ACHN (cell line): ENCODE results near the gene STK40.
A peak's percentile ranks its signal among the peaks of the same experiment; 100 is the strongest.

Experiments used
- DNase-seq: peaks from one replicate; pipeline ENCODE4 v3.0.0-alpha.2; 2015
- in situ Hi-C: cut with HindIII; loops from 2 replicates; pipeline ENCODE4 v1.10.0; 2017; ENCODE audit warnings: low sequenced_read_pairs, low pct_ligation_motif_present, low pct_unique_long_range_greater_than_20kb

The STK40 gene

GRCh38 chr1:36327421-36328087 is 58.2 kb downstream of the STK40 start:
- no peak for DNase-seq
- in situ Hi-C loops = no loop called here

- DNase-seq = no peak
- in situ Hi-C loops = no loop called here
Measured at GRCh38 chr1:36326499-36326898, 59.2 kb downstream of the STK40 start.

GRCh38 chr1:36324353-36324703 is 61.4 kb downstream of the STK40 start:
- in situ Hi-C loops = no loop called here
- DNase-seq = no peak

GRCh38 chr1:36323636-36324352 is 61.9 kb downstream of the STK40 start, which contains the start of gene EVA1B:
TSS of gene EVA1B (minus strand) at chr1:36323645. CDS start at chr1:36323037, 608 bp downstream.
- peak; percentile 74 for DNase-seq
- in situ Hi-C loops = no loop called here

GRCh38 chr1:36322786-36323635 is 62.7 kb downstream of the STK40 start:
- peak; percentile 35 for DNase-seq

GRCh38 chr1:36322041-36322785 is 63.5 kb downstream of the STK40 start:
- in situ Hi-C loops = no loop called here
- DNase-seq = no peak

More at GRCh38 chr1:36322786-36323635, 62.7 kb downstream of the STK40 start:
- in situ Hi-C loops = no loop called here

GRCh38 chr1:36321119-36321951 is 64.4 kb downstream of the STK40 start:
- in situ Hi-C loops = no loop called here
- no peak for DNase-seq

GRCh38 chr1:36320767-36321118 is 65.0 kb downstream of the STK40 start:
- in situ Hi-C loops = no loop called here
- no peak for DNase-seq

GRCh38 chr1:36320291-36320761 is 65.4 kb downstream of the STK40 start:
- DNase-seq = no peak
- in situ Hi-C loops = no loop called here

GRCh38 chr1:36309397-36309796 is 76.3 kb downstream of the STK40 start:
- in situ Hi-C loops = no loop called here
- DNase-seq = no peak

- DNase-seq = no peak
- in situ Hi-C loops = no loop called here
Measured at GRCh38 chr1:36307601-36308330, 78.0 kb downstream of the STK40 start.

GRCh38 chr1:36306902-36307456 is 78.7 kb downstream of the STK40 start:
- peak; percentile 93 for DNase-seq
- in situ Hi-C loops = no loop called here

GRCh38 chr1:36306210-36306901 is 79.4 kb downstream of the STK40 start, which contains the start of gene SH3D21:
TSS of gene SH3D21 (plus strand) at chr1:36306368. CDS start at chr1:36306421, 53 bp downstream.
- DNase-seq = peak; percentile 67
- in situ Hi-C loops = no loop called here

GRCh38 chr1:36305915-36306209 is 79.9 kb downstream of the STK40 start:
- in situ Hi-C loops = no loop called here
- no peak for DNase-seq

GRCh38 chr1:36304970-36305914 is 80.5 kb downstream of the STK40 start:
- in situ Hi-C loops = no loop called here

More at GRCh38 chr1:36304970-36305914, 80.5 kb downstream of the STK40 start:
- DNase-seq = no peak
